ENCODE results near the gene PLPPR4.

Gene PLPPR4

GRCh38 chr1:99305626-99306025 is 41.3 kb downstream of the PLPPR4 start:
- H3K36me3 ChIP-seq (ENCODE audit: control insufficient read depth, low read length): no peaks in the 10 kb centered on the region
- H4K20me1 ChIP-seq (ENCODE audit: control insufficient read depth, insufficient read depth, low read depth, low read length): no peaks in the 10 kb centered on the region

GRCh38 chr1:99306056-99306455 is 41.8 kb downstream of the PLPPR4 start:
- no peak for TF ChIP-seq EZH2phosphoT487 (IDR thresholded peaks at IDR 0.05; ENCODE audit: borderline replicate concordance, low read length)
- TF ChIP-seq CTCF (IDR thresholded peaks at IDR 0.05; ENCODE audit: low read depth, low read length, poor library complexity, severe bottlenecking): no peak
- no peaks in the 10 kb centered on the region for H3K9me3 ChIP-seq (ENCODE audit: control insufficient read depth, insufficient read depth, low read length)

More at GRCh38 chr1:99305626-99306025, 41.3 kb downstream of the PLPPR4 start:
- Histone ChIP-seq H3K4me3 (ENCODE audit: low read length) (no peak overlapping the region), H3K9me2 (replicated peaks; ENCODE audit: control insufficient read depth, low read length) (no peaks in the 10 kb centered on the region), H3K4me1 (ENCODE audit: control insufficient read depth, low read length) (no peaks in the 10 kb centered on the region), H3K27me3 (ENCODE audit: control insufficient read depth, low read length) (no peaks in the 10 kb centered on the region), H3K9me3 (ENCODE audit: control insufficient read depth, insufficient read depth, low read length) (no peaks in the 10 kb centered on the region), H3F3A (ENCODE audit: control insufficient read depth, insufficient read depth) (no peaks in the 10 kb centered on the region), H3K79me2 (ENCODE audit: control insufficient read depth, low read length) (no peaks in the 10 kb centered on the region), H3K4me2 (ENCODE audit: low read length) (no peak overlapping the region), H3K27ac (ENCODE audit: low read depth, low read length) (no peak overlapping the region)
- TF ChIP-seq EZH2phosphoT487 (IDR thresholded peaks at IDR 0.05; ENCODE audit: borderline replicate concordance, low read length): no peak
- no peak for TF ChIP-seq CTCF (IDR thresholded peaks at IDR 0.05; ENCODE audit: low read depth, low read length, poor library complexity, severe bottlenecking)

GRCh38 chr1:99306644-99307043 is 42.4 kb downstream of the PLPPR4 start:
- no peaks in the 10 kb centered on the region for H3F3A ChIP-seq (ENCODE audit: control insufficient read depth, insufficient read depth)
- no peak overlapping the region for H3K4me3 ChIP-seq (ENCODE audit: low read length)
- no peaks in the 10 kb centered on the region for H3K27me3 ChIP-seq (ENCODE audit: control insufficient read depth, low read length)
- TF ChIP-seq CTCF (IDR thresholded peaks at IDR 0.05; ENCODE audit: low read depth, low read length, poor library complexity, severe bottlenecking) (no peak), EZH2phosphoT487 (IDR thresholded peaks at IDR 0.05; ENCODE audit: borderline replicate concordance, low read length) (no peak)
- H3K4me2 ChIP-seq (ENCODE audit: low read length): no peak overlapping the region
- no peaks in the 10 kb centered on the region for H3K9me3 ChIP-seq (ENCODE audit: control insufficient read depth, insufficient read depth, low read length)
- no peaks in the 10 kb centered on the region for H3K9me2 ChIP-seq (replicated peaks; ENCODE audit: control insufficient read depth, low read length)
- no peak overlapping the region for H3K27ac ChIP-seq (ENCODE audit: low read depth, low read length)
- H3K36me3 ChIP-seq (ENCODE audit: control insufficient read depth, low read length): no peaks in the 10 kb centered on the region
- no peaks in the 10 kb centered on the region for H4K20me1 ChIP-seq (ENCODE audit: control insufficient read depth, insufficient read depth, low read depth, low read length)
- H3K79me2 ChIP-seq (ENCODE audit: control insufficient read depth, low read length): no peaks in the 10 kb centered on the region
- no peaks in the 10 kb centered on the region for H3K4me1 ChIP-seq (ENCODE audit: control insufficient read depth, low read length)

More at GRCh38 chr1:99306056-99306455, 41.8 kb downstream of the PLPPR4 start:
- H3K4me2 ChIP-seq (ENCODE audit: low read length): no peak overlapping the region
- no peaks in the 10 kb centered on the region for H3K27me3 ChIP-seq (ENCODE audit: control insufficient read depth, low read length)
- no peaks in the 10 kb centered on the region for H3K4me1 ChIP-seq (ENCODE audit: control insufficient read depth, low read length)
- H3K36me3 ChIP-seq (ENCODE audit: control insufficient read depth, low read length): no peaks in the 10 kb centered on the region
- H3F3A ChIP-seq (ENCODE audit: control insufficient read depth, insufficient read depth): no peaks in the 10 kb centered on the region
- H4K20me1 ChIP-seq (ENCODE audit: control insufficient read depth, insufficient read depth, low read depth, low read length): no peaks in the 10 kb centered on the region
- no peaks in the 10 kb centered on the region for H3K9me2 ChIP-seq (replicated peaks; ENCODE audit: control insufficient read depth, low read length)
- H3K4me3 ChIP-seq (ENCODE audit: low read length): no peak overlapping the region
- H3K79me2 ChIP-seq (ENCODE audit: control insufficient read depth, low read length): no peaks in the 10 kb centered on the region
- H3K27ac ChIP-seq (ENCODE audit: low read depth, low read length): no peak overlapping the region

Data from DOHH2 (cell line).